Heart right ventricle (tissue), 16 donors: ENCODE data around the gene PCDHGA1. TPM values are rescaled to one million over a fixed set of nuclear protein-coding genes. Genes with fewer than 3 reads are reported as not detected.

ENCODE experiments used
- ATAC-seq, 8 donors: fragments of 200-7000 bp; cut with Tn5 transposase; one replicate each; pipeline ENCODE4 v1.9.1; 2020; ENCODE audit warnings: mild to moderate bottlenecking in 8 of 8, moderate library complexity in 8 of 8, moderate number of reproducible peaks in 1 of 8
- DNase-seq, 2 donors: peaks; one replicate each; pipeline ENCODE4 v3.0.0-alpha.2; 2020
- H3K27ac ChIP-seq, 10 donors: fragments of 200-600 bp; sonication (generic) in 2 of 10; one replicate each; pipeline versions ENCODE4 v1.5.0 to v1.8.0; 2020 to 2022; ENCODE audit warnings: mild to moderate bottlenecking in 3 of 10
- H3K27me3 ChIP-seq, 7 donors: fragments of 200-600 bp; one replicate each; pipeline ENCODE4 v1.8.0; 2021 to 2022; ENCODE audit warnings: mild to moderate bottlenecking in 2 of 7
- H3K36me3 ChIP-seq, 9 donors: fragments of 200-600 bp; sonication (generic) in 1 of 9; one replicate each; pipeline versions ENCODE4 v1.5.0 to v1.8.0; 2020 to 2022; ENCODE audit warnings: mild to moderate bottlenecking in 2 of 9
- H3K4me1 ChIP-seq, 9 donors: fragments of 200-600 bp; sonication (generic) in 1 of 9; one replicate each; pipeline versions ENCODE4 v1.5.0 to v1.8.0; 2020 to 2022; ENCODE audit warnings: mild to moderate bottlenecking in 4 of 9
- H3K4me3 ChIP-seq, 10 donors: fragments of 200-600 bp; sonication (generic) in 2 of 10; one replicate each; pipeline versions ENCODE4 v1.5.0 to v1.8.0; 2020 to 2022; ENCODE audit warnings: mild to moderate bottlenecking in 7 of 10, moderate library complexity in 2 of 10
- H3K9me3 ChIP-seq, 11 donors: fragments of 200-600 bp in 10 of 11; sonication (generic) in 2 of 11; one replicate each; pipeline versions ENCODE4 v1.5.0 to v1.8.0; 2013 to 2022; ENCODE audit warnings: mild to moderate bottlenecking in 2 of 11, control low read depth in 1 of 11, moderate library complexity in 1 of 11
- CTCF ChIP-seq, 9 donors: fragments of 200-600 bp; sonication (generic) in 2 of 9; IDR thresholded peaks; one replicate each; pipeline versions ENCODE4 v1.5.0 to v1.8.0; 2021 to 2022; ENCODE audit warnings: antibody characterized with exemption in 9 of 9, mild to moderate bottlenecking in 5 of 9, moderate library complexity in 1 of 9
- WGBS, 2 donors: extraction: QIAGEN DNeasy Blood & Tissue Kit; methylation state at CpG; one replicate each; pipeline ENCODE4 v1.1.7; 2013; ENCODE audit warnings: inconsistent platforms in 1 of 2; 5-methylcytosine and 5-hydroxymethylcytosine counted together
- intact Hi-C, 10 donors: fragments of 100-400 bp; cut with DNase I; formaldehyde crosslinking; loops; one replicate each; pipeline versions ENCODE4 v1.11.1 to v1.14.2; 2022
- polyA plus RNA-seq, 2 donors: library from polyadenylated mRNA; stranded (reverse); fragments of 200-250 nt; gene quantifications; one replicate each; pipeline ENCODE4 v1.2.3, GENCODE V29; 2013
- total RNA-seq, 10 donors: library from RNA; stranded (reverse); fragmentation: NEBNext Ultra II Directional in 3 of 10; extraction: Animal tissue kit (Norgen Biotek cat#: 25700) in 3 of 10; gene quantifications; one replicate each; pipeline versions ENCODE4 v1.2.1 to v1.2.4, GENCODE V29; 2021 to 2023
- donor health status: Arrhythmogenic right ventricular cardiomyopathy.
- donor health status: ischemic (EF 13 %, LVEDD 7.1; RV severe dilation, severe dysfunction).
- donor health status: healthy with polysubstance abuse.
- donor health status: DM: no; HTN: yes; CAD: no.
- donor health status: DM: no; HTN: no; CAD: no.
- donor health status: ischemic (EF 25% LVEDD 6.9; RV normal size, moderate dysfunction).
- donor health status: ischemic (EF 25% LVEDD 5.7; RV mildly dilated, moderate dysfunction).
- donor health status: healthy.
- donor health status: DM: yes; HTN: yes; CAD: no.
- donor health status: Ischemic cardiomyopathy.
- donor health status: ischemic (EF 35%, LVEDD 5.7; RV mildly dilated, moderate dysfunction).
- donor health status: nonischemic (EF 11% LVEDD 7.7; RV severe dilation, severe dysfunction).
- donor health status: DM: yes; HTN: yes; CAD: no.
- donor health status: PGD.
- donor health status: ischemic (EF 29% LVEDD 5.4; RV normal size, mild dysfunction).
- donor health status: nonischemic (EF 23%, LVEDD 6.1; RV moderate dilation, normal function).

Gene PCDHGA1
- total and polyA plus RNA-seq, 12 donors = 0.57 to 5.0 (median 2.6) TPM

- peaks cover 0 to 24% (median 3%) of the 10 kb centered on the region in 9 donors for H3K4me1 ChIP-seq
- H3K4me3 ChIP-seq = no peak overlapping the region
- TF ChIP-seq CTCF (IDR thresholded peaks at IDR 0.05) = no peak
- no peak overlapping the region for H3K27ac ChIP-seq
- intact Hi-C loops = no loop called here
- DNase-seq = no peak
- H3K27me3 ChIP-seq = peaks cover 0 to 77% (median 0%) of the 10 kb centered on the region in 7 donors
- peaks cover 0 to 100% (median 43%) of the 10 kb centered on the region in 11 donors for H3K9me3 ChIP-seq
- peaks cover 0 to 32% (median 0%) of the 10 kb centered on the region in 9 donors for H3K36me3 ChIP-seq
- ATAC-seq = no peak
Measured at GRCh38 chr5:141362719-141363118, 32.4 kb downstream of the PCDHGA1 start.

GRCh38 chr5:141363952-141364660 is 33.8 kb downstream of the PCDHGA1 start, which contains the start of gene PCDHGA5:
Gene PCDHGA5, plus strand, starts transcription at chr5:141364162. Its CDS starts 169 bp downstream, at chr5:141364331.
- Histone ChIP-seq H3K27me3 (peaks cover 0 to 84% (median 0%) of the 10 kb centered on the region in 7 donors), H3K9me3 (peaks cover 0 to 99% (median 48%) of the 10 kb centered on the region in 11 donors), H3K4me3 (peak within 1 kb of the TSS in 8 of 10 donors; percentile 2 to 34 (median 22)), H3K27ac (no peak within 1 kb of the TSS), H3K36me3 (peaks cover 0 to 30% (median 0%) of the 10 kb centered on the region in 9 donors), H3K4me1 (peaks cover 0 to 23% (median 3%) of the 10 kb centered on the region in 9 donors)
- TF ChIP-seq CTCF (IDR thresholded peaks at IDR 0.05) = peak in 7 of 9 donors; percentile 5 to 32 (median 18)
- no peak for DNase-seq
- intact Hi-C loops = no loop called here
- ATAC-seq = peak in 3 of 8 donors; percentile 61 to 71 (median 69)
- WGBS, 2 donors = 27 to 28% methylated on average over 34 of the region's 34 CpGs

GRCh38 chr5:141366016-141366896 is 35.9 kb downstream of the PCDHGA1 start:
- H3K9me3 ChIP-seq = peaks cover 0 to 99% (median 50%) of the 10 kb centered on the region in 11 donors
- H3K36me3 ChIP-seq = peaks cover 0 to 40% (median 0%) of the 10 kb centered on the region in 9 donors

More at GRCh38 chr5:141366016-141366896, 35.9 kb downstream of the PCDHGA1 start:
- intact Hi-C loops = loop anchor here in 1 of 10 donors (2.0 kb wide), 1 partner anchor 55 kb away; the partner anchor contains the start of gene PCDHGA11
- ATAC-seq = no peak
- Histone ChIP-seq H3K27me3 (peaks cover 0 to 85% (median 0%) of the 10 kb centered on the region in 7 donors), H3K27ac (no peak overlapping the region), H3K4me1 (peaks cover 0 to 22% (median 5%) of the 10 kb centered on the region in 9 donors), H3K4me3 (no peak overlapping the region)
- DNase-seq = no peak
- WGBS, 2 donors = 40 to 45% methylated on average over 46 of the region's 46 CpGs
- no peak for TF ChIP-seq CTCF (IDR thresholded peaks at IDR 0.05)
